GM20431 (cell line): Measurements from ENCODE around the gene COL4A2.

Experiments used
- in situ Hi-C: fragments of 300-500 bp; cut with MseI, MboI; formaldehyde crosslinking; loops from one replicate; pipeline ENCODE4 v1.15.0; 2020; ENCODE audit warnings: low sequenced_read_pairs; ENCODE audit not compliant: unreplicated experiment

COL4A2 gene

DNA sequence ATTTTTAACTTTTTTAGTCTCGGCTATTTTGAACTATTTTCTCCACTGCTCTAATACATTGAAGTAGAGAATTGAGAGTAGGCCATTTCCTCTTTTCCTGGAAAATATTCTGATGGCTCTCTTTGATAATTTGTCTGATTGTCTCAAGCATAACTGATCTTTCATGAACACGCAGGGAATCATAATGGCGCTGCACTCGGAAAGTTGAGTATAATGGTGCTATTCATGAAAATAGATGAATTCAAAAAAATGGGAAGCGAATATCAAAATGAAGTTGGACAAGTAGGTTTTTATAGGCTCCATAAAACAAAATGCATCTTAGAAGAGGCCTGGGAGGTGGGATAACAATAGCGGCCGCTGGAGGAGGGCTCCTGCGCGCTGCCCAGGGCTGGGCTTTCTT lies 29.0 kb downstream of the COL4A2 start:
- in situ Hi-C loops, result no loop called here

DNA sequence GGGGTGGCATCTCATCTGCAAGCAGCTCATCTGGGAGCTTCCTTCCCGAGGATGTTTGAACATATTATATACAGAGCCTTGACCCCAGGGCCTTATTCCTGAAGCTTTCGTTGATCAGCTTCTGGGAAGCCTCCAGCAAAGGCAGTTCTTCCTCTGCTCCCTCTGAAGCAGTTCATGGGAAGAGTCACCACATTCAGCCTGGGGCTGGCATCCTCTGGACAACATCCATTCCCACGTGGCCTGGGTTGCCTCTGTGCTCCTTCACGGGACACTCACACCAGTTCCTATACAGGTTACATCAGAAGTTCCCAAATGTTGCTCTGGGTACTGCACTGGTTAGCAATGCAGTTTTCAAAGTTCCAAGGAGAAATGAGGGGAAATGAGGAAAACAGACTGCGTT lies 29.6 kb downstream of the COL4A2 start:
- in situ Hi-C loops, result no loop called here

DNA sequence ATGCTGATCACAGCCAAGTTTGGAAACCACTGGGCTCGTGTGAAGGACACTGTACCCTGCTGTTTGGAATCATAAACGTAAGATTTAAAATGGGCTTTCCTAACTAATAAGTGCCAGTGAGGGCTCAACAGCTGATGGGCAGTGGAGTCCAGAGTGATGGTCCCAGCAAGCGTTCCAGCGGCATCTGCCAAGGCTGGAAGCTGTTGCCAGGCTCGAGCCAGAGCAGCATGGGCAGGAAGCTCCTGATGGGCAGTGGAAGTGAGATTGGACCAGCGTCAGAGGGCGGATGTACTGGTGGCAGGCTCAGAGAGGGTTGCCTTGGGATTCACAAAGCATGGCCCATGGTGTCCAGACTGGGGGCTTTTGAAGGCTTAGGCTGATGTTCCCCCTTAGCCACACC lies 30.2 kb downstream of the COL4A2 start:
- in situ Hi-C loops, result no loop called here

DNA sequence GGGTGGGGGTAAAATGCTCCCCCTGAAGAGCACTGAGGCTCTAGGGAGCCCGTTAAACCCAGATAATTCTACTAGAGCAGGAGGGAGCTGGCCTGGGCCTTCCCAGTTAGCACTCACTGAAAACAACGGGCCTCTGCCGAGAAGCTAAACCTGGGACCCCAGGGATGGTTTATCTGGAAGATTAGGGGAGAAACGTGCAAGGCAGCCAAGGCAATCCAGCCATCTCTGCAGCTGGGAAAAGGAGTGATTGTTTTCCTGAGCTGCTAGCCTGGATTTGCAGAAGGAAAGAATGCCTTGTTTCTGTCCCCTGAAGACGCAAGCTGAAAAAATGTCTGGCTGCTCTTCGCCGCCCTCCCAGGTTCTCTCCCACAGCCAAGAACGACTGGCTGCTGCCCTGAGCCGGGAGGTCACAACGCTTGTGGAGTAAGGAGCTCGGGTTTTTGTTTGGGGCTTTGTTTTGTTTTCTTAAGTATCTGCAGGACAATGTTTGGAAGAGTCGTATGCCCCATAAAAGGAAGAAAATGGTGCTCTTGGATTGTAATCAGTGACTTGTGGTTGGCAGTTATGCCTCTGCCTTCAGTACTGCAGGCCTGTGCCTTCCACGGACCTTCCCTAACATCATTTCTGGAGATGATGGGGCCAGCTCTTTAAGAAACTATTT lies 31.5 kb downstream of the COL4A2 start:
- in situ Hi-C loops, result no loop called here

DNA sequence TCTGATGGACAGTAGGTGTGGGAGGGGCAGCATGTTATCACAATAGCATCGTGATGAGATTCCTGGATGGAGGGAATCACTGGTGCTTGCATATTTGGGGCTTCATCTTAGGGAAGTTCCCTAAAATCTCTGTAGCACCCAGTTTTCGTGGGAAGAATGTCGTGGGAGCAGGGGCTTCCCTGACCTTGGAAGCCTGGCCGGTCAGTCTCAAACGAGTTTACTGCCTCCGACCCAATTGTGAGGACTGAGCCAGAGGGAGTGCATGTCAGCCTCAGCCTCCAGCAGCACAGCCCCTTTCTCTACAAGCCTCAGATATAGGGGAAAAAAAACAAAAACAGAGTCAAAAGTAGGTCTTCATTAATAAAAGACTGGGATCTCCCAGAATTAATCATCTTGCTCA lies 32.2 kb downstream of the COL4A2 start:
- in situ Hi-C loops, result no loop called here

DNA sequence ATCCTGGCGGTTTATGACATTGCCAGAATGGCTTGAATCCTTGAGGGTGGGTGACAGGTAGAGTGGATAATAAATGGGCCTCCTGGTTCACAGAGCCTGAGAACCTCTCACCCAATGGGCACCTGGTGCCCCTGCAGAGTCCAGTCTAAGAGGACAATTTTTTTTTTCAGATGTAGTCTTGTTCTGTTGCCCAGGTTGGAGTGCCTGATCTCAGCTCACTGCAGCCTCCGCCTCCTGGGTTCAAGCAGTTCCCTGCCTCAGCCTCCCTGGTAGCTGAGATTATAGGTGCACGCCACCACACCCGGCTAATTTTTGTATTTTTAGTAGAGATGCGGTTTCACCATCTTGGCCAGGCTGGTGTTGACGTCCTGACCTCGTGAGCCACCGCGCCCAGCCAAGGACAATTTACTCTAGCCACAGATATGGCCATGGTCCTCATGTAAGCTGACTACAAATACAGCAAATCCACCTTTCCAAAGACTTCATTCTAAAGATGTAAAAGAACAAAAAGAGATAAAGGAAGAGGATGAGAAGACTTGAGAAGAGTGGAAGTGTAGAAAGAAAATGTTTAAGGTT lies 33.0 kb downstream of the COL4A2 start:
- in situ Hi-C loops, result no loop called here

DNA sequence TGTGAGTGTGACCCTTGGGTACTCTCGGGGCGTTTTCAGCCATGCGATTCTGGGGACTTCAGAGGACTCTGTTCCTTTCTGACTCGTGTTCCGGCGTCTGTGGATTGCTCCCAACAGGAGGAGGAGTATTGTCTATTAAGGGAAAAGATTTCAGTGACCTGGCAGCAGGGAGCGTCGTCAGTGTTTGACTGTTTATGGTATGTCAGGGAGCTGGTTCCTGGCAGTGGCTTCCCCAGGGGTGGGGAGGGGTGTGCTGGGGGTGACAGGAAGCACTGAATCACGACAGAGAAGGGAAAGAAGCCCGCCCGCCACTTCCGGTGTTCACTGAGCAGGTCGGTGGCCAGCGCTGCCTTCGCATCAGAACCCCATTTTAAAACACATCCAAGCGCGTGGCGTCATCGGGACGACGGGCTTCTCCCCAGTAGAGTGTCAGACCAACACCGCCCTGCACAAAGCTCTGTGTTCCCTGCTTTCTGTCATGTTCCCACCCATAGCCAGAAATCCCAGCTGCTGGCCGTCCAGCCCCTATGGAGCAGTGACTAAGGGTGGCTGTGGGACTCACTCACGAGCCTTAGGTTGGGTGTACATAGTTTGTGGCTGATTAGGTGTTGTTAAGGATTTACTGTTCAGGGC lies 33.8 kb downstream of the COL4A2 start:
- in situ Hi-C loops, result no loop called here

DNA sequence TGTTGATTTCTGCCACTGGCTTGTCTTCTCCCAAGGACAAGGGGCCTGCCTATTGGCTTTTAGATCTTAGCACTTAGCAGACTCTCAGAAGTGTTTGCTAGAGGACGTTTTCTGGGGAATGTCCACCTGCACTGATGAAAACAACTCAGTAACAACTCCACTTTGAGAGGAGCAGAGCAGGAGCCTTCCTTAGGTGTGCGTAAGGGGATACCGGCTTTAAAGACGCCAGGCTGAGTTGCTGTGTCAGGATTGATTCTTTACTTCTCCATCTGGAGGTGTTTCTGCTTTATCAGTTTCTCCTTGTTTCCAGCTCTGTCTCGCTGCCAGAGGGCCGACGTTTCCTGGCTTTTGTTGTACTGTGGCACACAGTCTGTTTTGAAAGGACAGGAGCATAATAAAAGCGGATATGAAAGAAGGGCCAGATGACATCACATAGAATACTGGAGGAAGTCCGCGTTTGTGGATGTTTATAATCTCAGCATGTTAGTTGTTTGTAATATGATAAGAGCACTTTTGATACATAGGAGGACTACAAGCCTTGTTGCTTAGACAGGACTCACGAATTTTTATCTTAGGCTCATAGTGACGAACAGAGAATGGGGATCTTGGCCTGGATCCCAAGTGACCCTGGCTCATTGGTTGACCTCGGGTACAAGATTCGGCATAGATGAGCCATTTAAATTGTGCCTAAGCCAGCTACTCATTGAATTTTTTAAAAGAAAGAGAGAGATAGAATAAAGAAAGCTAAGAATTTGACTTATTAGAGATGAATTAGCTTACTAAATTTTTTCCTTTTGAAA lies 34.6 kb downstream of the COL4A2 start:
- in situ Hi-C loops, result no loop called here

DNA sequence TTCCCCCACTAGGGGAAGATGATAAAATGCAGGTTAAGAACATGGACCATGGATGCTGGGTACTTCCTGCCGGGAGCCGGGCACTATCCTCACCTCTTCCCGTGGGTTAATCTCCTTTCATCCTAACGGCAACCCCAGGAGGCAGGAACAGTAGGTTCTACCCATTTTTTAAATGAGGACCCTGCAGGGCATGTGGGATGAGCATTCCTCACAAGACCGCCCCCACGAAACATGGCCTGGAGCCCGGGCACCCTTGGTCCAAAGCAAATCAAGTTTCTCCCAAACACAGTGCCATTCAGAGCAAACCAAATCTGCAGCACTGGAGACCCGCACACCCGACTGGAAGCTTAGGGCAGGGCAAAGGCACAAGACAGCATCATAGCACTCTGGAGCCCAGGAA lies 35.4 kb downstream of the COL4A2 start:
- in situ Hi-C loops, result no loop called here

DNA sequence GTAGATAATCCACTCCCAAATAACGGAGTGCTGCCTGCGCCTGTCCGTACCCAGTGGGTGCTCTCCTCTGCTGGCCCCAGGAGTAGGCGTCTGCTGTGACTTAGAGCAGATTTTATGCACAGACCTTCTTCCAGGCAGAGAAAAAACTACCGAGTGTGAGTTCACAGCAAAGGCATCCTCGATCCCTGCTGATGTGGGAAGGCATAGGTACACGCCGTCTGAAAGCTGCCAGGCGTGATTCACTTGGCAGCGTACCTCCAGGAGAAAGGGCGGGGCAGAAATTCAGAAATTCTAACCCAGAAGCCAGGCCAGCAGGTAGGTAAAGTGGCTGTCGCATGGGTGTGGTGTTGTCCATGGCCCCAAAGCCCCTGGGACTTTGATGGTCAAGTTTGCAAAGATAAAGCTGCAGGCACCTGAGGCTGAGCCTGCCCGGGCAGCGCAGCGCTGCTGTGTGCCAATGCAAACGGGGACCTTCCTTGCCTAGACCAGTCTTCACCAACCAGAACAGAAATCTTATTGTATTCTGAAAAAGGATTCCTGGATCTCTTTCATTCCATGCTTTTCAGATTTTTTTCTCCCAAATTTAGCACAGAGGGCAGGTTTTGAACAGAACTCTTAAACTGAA lies 36.3 kb downstream of the COL4A2 start:
- in situ Hi-C loops, result no loop called here

DNA sequence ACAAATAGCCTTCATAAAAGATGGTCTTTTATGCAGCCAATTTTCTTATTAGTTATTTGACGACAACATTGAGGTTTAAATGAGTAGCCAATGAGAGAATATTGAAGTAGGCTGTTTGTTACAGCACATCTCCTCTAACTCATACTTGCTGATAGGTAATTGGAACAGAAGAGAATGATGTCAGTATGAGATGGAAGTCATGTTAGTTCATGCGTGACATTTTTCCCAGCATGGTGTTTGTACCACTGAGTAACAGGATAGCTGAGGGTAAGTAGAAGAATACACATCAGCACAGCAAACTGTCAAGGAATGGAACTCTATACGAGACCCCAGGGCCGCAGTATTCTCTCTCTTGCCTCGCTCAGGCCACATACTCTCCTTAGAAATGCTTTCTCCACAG lies 37.2 kb downstream of the COL4A2 start:
- in situ Hi-C loops, result no loop called here

DNA sequence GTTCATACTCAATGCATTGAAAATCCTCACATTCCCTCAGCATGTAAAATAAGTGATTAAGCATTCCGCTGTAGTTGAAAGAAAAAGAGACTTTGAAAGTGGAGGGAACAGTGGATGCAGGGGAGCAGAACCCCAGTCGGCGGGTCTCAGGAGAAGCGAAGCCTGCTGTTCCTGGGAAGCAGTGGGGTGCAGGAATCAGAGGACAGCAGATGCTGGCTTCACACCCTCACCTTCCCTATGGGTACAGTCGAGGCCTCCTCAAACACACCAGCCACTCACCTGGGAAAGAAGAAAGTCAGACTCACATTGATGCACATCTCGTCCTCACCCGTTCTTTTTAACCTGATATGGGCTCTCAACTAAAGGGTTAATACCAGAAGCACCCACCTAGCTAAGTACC lies 38.2 kb downstream of the COL4A2 start:
- in situ Hi-C loops, result no loop called here

DNA sequence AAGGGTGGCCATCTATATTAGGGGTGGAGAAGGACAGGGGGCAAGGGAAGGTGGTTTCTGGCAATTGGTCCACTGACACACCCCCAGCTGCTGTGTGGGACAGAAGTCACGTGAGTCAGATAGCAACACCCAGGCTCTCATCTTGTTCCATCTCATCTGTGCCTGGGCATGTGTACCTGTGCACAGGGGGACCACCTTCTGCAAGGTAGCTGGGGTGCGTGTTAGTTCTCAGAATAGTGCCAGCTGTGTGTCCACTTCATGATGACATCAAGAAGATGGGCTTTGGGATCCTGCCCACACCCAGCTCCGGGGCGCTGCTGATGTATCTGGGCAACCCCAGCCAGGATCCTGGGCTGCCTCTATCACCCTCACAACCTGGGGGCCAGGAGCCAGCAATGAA lies 38.6 kb downstream of the COL4A2 start:
- in situ Hi-C loops, result no loop called here

DNA sequence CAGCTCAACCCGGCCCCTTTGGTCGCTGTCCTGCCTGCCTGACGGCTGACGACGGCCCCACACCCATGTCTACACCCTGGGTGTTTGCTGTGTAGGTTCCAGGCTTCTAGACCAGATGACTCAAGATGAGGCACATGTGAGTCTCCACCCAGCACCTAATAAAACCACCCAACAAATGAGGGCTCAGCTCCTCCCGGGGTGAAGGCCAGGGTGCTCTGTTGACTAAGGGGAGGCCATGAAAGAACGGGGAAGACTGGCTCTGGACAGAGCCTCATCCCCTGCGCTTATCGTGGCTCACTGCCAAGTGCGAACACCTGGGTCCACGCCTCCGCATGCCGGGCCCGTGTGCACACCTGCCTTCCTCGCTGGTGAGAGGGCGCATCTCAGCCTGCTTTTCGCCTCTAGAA lies 39.6 kb downstream of the COL4A2 start:
- in situ Hi-C loops, result no loop called here

DNA sequence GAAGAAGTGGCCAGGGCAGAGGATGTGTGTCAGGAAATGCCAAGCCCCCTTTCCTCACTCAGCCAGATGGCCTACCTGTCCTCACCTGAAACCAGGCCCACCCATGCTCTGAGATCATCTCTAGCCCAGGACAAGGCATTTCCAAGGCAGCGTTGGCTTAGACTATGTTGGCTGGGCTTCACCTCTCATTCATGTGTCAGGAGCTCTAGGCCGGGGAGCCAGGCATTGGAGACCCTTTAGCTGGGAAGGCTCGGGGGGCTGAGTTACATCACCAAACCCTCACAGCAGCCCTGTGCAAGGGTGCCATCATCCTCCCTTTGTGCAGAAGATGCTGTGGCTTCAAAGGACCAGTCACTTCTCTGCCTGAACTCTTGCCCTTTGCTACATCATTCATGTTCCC lies 40.0 kb downstream of the COL4A2 start:
- in situ Hi-C loops, result no loop called here

DNA sequence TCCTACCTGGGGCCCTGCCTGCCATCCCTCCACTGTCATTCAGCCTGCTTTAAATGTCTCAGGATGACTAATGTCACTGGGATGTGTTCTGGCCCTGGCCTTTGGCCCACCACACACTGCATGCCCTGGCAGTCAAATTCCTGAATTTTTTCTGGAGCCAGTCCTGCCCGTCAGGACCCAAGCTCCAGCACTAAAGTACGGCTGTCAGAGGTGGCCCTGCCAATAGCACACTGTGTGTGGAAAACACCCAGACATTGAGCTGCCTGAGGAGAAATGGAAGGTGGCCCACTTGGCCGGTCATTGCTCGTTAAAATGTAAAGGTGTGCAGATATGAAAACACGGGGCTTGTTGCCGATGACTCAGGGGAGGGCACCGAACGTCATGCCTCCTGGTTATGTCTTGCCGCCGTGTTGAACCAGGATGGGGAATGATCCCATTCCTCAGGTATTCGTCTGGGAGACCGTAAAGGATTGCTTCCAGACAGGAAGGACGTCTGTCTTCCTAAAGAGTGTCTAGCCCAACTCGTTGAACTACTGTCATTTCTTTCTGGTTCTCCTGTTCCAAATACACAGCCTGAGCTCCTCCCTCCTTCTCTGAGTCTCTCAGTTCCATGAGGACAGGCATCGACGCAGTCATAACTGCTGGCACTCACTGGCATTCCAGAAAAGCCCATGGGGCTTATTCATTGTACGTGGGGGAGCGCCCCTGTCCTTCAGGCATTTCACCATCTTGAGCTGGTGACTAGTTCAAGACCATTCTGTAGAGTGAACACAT lies 40.6 kb downstream of the COL4A2 start:
- in situ Hi-C loops, result no loop called here

DNA sequence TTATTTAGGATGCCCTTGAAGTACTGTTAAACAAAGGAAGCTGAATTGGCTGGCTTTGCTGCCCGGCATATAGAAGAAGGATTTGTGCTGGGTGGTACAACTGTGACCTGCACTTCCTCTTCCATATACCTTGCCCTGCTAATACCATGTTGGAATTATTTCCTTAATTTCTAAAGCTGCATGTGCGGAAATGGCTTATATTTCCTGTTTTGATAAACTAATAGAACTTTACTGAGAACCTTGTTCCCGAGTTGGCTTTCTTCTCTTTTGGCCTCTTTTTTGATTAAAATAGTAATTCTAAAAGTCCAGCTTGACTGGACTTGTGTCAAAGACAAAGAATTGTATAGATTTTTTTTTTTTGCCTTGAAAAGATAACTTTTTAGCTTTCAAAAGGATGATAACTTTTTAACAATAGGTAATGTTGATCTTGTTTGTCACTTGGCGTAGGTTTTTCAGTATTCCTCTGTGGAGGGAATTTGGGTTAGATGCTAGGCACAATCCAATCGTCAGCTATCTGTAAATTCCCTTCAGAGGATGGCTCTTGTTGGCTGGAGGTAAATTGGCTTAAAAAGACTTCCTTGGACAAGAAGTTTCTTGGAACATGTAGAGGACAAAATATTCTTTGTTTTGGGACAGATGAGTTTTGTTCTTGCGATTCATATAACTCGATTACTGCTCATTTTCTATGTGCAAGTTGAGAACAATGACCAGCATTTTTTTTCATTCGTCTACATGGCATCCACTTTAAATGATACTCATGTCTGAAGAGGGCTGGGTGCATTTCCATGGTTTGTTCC lies 41.4 kb downstream of the COL4A2 start:
- in situ Hi-C loops, result no loop called here

DNA sequence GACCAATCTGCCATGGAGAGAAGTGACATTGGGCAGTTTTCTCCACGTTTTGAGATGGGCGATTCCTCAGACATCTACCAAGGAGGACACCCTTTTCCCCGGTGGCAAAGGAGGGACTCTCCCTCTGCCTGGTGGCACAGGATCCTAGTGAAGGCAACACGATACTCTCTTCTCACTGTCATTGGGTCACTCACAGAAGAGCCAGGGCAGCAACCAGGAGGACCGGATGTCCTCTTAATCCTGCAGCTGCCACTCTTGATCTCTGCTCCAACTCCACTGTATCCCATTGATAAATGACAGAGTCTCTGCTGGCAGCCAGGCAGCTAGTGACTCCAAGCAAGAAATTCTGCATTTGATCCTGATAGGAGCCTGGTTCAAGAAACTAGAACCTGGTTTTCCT lies 42.2 kb downstream of the COL4A2 start:
- in situ Hi-C loops, result no loop called here

DNA sequence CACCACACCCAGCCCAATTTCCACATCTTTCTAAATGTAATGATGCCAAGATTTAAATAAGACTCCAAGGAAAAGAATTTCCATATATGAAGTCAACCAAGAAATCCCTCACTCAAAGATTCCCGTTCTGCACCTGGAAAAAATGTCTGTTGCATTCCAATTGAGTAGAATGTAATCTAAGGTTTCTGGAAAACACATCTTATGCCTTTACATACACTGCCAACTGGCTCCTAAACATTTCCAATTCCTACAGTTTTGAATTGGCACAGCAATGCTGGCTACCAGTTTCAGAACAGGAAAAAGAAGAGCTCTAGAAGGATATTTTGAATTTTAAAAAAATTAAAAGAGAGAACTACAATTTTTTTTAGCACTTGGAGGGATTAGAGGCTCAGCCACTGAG lies 43.0 kb downstream of the COL4A2 start:
- in situ Hi-C loops, result no loop called here
